Measurements from ENCODE around the gene SUGP2.

SUGP2 gene

DNA sequence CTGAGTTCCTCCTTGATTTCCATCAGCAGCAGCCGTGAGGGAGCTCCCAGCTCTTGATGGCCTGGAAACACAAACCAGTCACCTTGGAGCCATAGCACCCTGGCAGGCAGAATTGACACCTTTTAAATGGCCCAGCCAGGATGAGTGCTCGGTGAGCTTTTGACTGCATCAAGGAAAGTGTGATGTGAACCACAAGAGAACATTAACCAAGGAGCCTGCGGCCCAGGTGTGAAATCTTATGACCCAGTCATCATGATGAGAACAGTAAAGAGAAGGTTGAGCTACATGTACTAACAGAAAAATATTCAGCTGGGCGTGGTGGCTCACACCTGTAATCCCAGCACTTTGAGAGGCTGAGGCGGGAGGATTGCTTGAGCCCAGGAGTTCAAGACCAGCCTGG is 22.8 kb downstream of the SUGP2 start:
- TF ChIP-seq, protein P1, sequence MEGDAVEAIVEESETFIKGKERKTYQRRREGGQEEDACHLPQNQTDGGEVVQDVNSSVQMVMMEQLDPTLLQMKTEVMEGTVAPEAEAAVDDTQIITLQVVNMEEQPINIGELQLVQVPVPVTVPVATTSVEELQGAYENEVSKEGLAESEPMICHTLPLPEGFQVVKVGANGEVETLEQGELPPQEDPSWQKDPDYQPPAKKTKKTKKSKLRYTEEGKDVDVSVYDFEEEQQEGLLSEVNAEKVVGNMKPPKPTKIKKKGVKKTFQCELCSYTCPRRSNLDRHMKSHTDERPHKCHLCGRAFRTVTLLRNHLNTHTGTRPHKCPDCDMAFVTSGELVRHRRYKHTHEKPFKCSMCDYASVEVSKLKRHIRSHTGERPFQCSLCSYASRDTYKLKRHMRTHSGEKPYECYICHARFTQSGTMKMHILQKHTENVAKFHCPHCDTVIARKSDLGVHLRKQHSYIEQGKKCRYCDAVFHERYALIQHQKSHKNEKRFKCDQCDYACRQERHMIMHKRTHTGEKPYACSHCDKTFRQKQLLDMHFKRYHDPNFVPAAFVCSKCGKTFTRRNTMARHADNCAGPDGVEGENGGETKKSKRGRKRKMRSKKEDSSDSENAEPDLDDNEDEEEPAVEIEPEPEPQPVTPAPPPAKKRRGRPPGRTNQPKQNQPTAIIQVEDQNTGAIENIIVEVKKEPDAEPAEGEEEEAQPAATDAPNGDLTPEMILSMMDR (IDR thresholded peaks at IDR 0.05; ENCODE audit: low read depth, low read length), result no peak
- no peak for DNase-seq (ENCODE audit: extremely low read depth, low read depth)

DNA sequence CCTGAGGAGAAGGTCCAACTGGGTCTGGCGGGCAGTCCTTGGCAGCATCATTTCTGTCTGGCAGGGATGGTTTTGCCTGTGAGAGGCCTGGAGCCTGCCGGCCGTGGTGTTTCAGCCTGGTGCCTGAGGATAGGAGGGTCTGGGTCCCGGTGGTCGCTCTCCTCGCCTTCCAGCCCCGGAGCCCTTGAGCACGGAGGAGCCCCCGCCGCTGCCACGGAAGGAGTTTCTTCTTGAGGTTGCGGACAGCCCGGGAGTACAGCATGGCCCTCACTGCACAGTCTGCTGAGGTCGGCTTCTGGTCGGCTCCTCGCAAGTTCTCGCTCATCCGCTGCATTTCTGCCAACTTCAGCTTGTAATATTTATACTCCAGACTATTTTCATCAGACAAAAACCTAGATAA is 23.4 kb downstream of the SUGP2 start:
- TF ChIP-seq, protein P1 (IDR thresholded peaks at IDR 0.05; ENCODE audit: low read depth, low read length), result no peak
- no peak for DNase-seq (ENCODE audit: extremely low read depth, low read depth)

DNA sequence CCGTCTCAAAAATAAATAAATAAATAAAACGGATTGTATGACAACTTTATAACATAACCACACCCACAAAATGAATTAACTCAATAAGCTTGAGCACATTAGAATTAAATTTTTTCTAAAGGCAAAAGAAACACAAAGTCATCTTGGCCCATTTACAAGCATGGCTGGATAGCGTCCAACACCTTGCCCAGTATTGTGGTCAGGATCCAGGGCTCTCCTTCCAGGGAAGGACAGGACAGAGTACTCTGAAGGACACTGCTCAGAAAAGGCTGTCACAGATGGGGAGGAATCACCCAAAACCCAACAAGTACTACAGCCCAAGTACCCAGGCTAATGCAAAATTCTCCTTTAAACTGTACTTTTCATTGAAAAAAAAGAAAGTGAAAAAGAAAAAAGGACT is 27.1 kb downstream of the SUGP2 start:
- TF ChIP-seq, protein P1 (IDR thresholded peaks at IDR 0.05; ENCODE audit: low read depth, low read length), result no peak
- no peak for DNase-seq (ENCODE audit: extremely low read depth, low read depth)

DNA sequence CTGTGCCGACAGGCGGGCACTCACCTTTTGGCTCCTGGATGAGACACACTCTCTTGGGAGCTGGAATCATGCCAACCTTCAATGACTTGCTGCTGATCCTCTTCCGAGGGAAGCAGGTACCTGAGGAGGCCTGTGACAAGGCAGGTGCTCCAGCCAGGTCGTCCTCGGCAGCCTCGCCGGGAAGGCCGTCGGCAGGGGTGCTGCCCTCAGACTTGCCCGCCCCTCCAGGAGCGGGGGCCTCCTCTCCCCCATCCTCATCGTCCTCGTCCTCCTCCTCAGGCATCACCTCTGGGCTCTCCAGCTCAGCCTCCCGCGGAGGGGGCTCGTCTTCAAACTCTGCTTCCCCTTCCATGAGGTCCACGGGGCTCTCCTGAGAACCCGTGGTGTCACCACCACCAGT is 29.2 kb downstream of the SUGP2 start:
- no peak for DNase-seq (ENCODE audit: extremely low read depth, low read depth)
- TF ChIP-seq, protein P1 (IDR thresholded peaks at IDR 0.05; ENCODE audit: low read depth, low read length), result no peak

DNA sequence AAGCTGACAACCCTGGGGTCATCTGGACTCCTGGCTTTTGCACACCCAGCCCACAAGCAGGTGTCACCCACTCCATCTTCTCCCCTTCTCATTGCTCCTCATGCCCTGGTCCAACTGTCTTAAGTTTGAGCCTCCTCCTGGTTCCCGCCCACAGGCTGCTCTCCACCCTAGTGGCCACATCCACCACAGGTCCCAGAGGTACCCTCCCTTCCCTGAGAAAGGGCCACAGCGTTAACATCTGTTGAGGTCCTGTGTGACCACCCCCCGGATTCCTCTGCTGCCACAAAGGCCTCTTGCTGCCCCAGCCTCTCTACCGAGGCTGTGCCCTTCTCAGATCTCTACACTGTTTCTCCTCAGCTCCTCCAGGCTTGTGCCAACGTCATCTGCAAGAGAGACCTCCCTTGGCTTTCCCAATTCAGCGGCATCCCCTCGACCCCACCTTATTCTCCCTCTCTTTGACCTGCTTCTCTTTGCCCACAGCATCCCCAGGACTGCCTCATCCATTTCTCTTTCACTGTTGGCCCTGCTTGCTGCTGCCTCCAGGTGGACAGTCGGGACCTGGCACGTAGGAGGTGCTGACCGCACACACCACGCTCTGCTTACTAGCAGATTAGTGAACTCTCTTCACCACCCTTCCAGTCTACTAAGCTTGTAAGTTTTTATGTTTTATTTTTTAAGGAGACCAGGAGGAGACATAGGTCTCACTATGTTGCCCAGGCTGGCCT is 33.3 kb downstream of the SUGP2 start:
- TF ChIP-seq, protein P1 (IDR thresholded peaks at IDR 0.05; ENCODE audit: low read depth, low read length), result peak; percentile 10

DNA sequence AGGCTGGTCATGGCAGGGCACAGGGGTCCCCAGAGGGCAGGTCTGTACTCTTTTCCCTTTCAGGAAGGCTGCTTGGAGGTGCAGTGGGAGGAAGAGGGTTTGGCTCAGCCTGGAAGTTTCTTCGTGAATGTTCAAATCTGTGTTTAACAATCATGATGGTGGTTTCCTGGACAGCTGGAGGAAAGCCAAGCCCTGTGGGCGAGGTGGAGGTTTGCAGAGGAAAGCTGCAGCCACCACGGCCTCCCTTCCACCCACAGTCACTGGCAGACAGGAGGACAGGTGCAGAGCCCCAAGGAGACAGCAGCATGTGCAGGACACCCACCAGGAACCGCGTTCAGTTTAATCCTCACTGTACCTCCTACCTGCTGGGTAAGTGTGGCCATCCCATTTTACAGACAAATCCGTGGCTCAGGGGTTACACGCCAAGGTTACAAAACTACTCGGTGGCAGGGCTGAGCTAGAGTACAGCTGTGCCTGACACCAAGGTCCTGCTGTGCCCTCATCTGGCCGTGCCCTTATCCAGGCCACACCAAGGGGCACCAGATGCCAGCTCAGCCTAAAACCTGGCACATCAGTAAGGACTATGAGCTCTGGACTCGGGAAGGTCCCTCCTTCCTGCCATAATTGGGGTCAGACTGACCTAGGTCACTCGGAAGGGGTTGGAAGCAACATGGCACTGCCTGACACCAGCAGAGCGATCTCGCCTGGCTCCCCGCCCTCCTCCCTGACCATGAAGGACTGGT is 34.1 kb downstream of the SUGP2 start:
- DNase-seq (ENCODE audit: extremely low read depth, low read depth), result no peak
- TF ChIP-seq, protein P1 (IDR thresholded peaks at IDR 0.05; ENCODE audit: low read depth, low read length), result no peak

More for the DNA sequence above, 33.3 kb downstream of the SUGP2 start:
- no peak for DNase-seq (ENCODE audit: extremely low read depth, low read depth)

DNA sequence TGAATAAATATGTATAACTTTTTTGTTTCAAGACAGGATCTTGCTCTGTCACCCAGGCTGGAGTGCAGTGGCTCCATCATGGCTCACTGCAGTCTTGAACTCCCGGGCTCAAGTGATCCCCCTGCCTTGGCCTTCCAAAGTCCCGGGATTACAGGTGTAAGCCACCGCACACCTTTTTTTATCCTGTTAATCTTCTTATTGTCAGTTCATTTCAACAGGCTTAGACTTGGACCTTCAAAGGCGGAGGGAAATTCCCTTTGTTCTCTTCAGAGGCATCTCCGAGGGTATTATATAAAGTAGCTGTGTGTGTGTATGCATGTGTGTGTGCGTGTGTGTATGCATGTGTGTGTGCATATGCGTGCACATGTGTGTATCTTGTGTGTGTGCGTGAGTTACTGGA is 35.0 kb downstream of the SUGP2 start:
- DNase-seq (ENCODE audit: extremely low read depth, low read depth), result no peak
- TF ChIP-seq, protein P1 (IDR thresholded peaks at IDR 0.05; ENCODE audit: low read depth, low read length), result no peak

Data from AG09319 (cell line).